Amniotic epithelial cell (primary cell): ENCODE data around the gene NRP1.

Experiments
- DNase-seq: peaks from one replicate; pipeline ENCODE4 v3.0.0-alpha.2; 2010; ENCODE audit warnings: low read depth

NRP1 gene

DNA sequence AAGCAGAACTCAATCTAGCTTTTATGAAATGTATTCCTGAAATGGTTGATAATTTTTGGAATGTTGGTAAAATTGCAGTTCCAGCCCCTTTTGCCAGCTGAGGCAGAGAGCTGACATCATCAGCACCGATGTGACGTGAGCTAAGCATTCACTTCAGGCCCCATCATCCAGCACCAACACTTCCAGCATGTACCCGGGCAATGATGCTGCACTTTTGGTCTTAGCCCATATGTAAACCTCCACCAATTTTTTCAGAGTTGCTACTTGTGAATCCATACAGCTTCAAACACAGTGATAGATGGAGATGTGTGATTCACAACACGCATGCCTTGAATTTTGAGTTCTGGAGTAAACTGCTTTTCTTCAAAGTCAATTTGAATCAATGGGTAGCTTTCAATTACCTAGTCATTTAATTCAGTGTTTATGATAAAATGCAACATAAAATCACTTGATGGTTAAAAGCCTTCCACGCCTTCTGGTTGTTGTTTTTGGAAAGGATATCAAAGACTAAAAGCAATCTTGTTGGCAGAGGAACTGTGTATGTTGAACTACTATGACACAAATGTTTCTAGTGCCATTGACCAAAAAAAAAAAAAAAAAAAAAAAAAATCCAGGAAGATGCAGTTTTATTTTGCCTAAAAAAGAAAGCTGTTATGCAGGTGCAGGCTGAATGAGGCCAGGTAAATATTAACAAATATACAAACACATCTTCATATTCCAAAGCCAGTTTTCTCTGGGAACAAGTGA is 73.9 kb downstream of the NRP1 start:
- no peak for DNase-seq

GRCh38 chr10:33258967-33259366 is 75.5 kb downstream of the NRP1 start:
- peak; percentile 73 for DNase-seq

DNA sequence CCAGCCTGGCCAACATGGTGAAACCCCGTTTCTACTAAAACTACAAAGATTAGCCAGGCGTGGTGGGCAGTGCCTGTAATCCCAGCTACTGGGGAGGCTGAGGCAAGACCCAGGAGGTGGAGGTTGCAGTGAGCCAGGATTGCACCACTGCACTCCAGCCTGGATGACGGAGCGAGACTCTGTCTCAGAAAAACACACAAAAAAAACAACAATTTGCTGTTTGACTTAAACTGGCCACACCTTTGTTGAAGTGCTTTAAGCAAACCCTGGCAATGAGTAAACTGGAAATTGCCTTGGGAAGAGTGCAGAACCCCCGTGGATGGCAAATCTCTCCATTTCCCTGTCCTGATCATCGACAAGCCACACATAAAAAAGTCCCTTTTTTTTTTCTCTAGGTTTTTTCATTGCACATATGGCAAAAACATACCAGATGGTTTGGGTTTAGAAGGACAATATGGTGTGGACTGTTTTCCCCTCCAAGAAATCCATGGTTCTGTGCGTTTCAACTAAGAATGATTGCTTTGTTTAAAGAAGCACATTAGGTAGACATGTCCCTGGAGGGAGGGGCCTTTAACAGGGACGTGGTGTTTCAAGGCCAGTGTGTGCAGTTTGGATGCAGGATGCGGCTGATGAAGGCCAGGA is 76.9 kb downstream of the NRP1 start:
- DNase-seq: no peak

GRCh38 chr10:33256458-33256857 is 78.0 kb downstream of the NRP1 start:
- DNase-seq: no peak

GRCh38 chr10:33254556-33255160 is 79.8 kb downstream of the NRP1 start:
- no peak for DNase-seq

- DNase-seq: no peak
These were observed 81.1 kb downstream of the NRP1 start for GRCh38 chr10:33253411-33253810.

DNA sequence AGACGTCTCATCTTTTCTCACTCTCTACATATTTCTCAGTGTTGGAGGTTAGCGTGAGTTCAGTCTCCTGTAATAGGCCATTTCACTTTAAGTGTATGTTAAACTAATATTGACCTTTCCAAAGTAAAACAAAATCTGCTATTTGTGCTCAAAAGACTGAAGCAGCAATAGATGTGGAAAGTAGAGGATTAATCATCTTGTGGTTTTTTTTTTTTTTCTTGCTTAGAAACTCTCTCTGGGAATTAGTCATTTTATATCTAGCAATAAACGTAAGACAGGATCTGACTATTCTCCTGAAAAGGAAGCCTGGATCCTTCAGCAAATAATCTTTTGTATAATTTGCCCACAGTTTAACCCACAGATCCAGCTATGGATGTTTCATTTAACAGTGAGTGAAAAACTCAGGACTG is 81.7 kb downstream of the NRP1 start:
- peak; percentile 81 for DNase-seq

DNA sequence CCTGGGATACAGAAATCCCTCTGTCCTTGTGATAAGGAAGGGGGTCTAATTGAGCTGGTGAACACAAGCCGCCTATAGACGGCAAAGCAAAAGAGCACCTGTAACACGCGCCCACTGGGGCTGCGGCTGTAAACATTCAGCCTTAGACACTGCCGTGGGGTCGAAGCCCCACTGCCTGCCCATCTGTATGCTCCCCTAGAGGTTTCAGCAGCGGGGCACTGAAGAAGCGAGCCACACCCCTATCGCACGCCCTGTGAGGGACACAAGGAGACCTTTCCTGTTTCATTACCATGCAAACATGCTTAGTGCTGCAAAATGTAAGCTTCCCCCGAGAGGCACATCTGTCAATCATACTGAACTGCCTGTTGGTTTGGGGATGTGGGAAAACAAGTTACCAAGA is 82.1 kb downstream of the NRP1 start:
- no peak for DNase-seq

- DNase-seq: no peak
These were observed 84.7 kb downstream of the NRP1 start for GRCh38 chr10:33249659-33250345.

GRCh38 chr10:33249137-33249536 is 85.3 kb downstream of the NRP1 start:
- no peak for DNase-seq

- DNase-seq: peak; percentile 94
These were observed 85.8 kb downstream of the NRP1 start for GRCh38 chr10:33248638-33249037.

GRCh38 chr10:33247221-33247922 is 87.1 kb downstream of the NRP1 start:
- no peak for DNase-seq

DNA sequence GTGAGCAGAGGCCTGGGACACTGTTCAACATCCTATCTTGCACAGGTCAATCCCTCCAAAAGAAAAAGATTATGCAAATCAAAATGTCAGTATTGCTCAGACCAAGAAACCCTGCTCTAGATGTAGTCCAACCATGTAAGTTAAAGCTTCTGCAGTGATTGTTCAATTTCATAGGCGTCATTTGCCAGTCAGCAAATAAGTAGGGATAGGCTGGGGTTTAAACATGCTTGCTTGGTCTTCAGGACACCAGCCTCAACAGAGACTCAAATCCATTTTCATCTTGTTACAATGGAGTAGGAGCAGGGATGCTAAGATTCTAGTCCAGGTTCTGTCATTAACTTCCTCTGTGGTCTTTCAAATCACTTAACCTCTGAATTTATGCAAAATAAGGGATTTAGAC is 89.1 kb downstream of the NRP1 start:
- no peak for DNase-seq

GRCh38 chr10:33244354-33244967 is 90.0 kb downstream of the NRP1 start:
- no peak for DNase-seq

DNA sequence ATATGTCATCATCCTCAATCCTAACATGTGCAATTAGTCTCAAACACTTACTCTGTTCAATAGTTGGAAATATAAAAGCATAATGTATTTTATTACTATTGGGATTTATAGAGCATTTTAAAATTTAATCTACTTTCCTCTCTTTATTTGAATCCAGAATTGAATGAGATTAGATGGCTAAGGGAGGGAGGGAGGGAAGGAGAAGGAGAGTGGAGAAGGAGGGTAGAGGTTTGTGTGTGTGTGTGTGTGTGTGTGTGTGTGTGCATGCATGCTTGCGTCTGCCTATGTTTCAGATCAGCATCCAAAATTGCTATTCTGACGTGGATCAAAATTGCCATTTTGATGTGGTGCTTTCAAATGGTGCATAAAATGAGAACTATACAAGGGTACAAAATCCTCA is 90.8 kb downstream of the NRP1 start:
- DNase-seq: no peak

GRCh38 chr10:33242931-33243330 is 91.5 kb downstream of the NRP1 start:
- no peak for DNase-seq

DNA sequence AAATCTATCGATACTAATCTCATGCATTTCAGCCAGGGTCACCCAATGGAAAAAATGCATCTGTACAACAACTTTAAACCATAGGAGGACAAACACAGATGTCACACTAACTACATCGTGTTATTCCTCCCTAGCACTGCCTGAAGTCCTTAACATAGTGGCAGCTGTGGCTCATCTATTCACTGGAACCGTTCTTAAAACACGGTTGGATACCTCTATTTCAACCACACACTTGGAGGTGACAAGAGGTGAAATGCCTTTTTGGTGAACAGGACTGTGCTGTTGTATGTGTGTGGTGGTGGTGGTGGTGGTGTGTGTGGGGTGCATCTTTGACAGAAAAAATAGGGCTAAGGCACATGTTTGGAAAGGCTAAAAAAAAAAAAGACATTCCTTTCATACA is 93.1 kb downstream of the NRP1 start:
- no peak for DNase-seq

- DNase-seq: peak; percentile 57
These were observed 93.5 kb downstream of the NRP1 start for GRCh38 chr10:33240931-33241330.

- no peak for DNase-seq
These were observed 94.2 kb downstream of the NRP1 start for GRCh38 chr10:33240258-33240657.

GRCh38 chr10:33239257-33239656 is 95.2 kb downstream of the NRP1 start:
- no peak for DNase-seq

GRCh38 chr10:33238643-33239042 is 95.8 kb downstream of the NRP1 start:
- peak; percentile 85 for DNase-seq
